NCI-H2107 treated with DMSO at 0.1 percent for 48 hours (cell line): ENCODE data around the gene GBP6.
"Not testable (repeated sequence)": the region's sequence is repeated elsewhere in the genome, so short reads cannot be mapped to it uniquely, and the experiment has no call there.

ENCODE experiments used
- DNase-seq: peaks from one replicate; lab custom pipeline; 2025; ENCODE audit not compliant: unreplicated experiment; lab: John Stamatoyannopoulos, UW

GBP6 gene

GRCh38 chr1:89363638-89364536, at the start of gene GBP6:
Gene GBP6, plus strand, starts transcription at chr1:89364059. Its CDS starts 4,493 bp downstream, at chr1:89368552.
- no peak for DNase-seq

- DNase-seq, result no peak
Observed at GRCh38 chr1:89322402-89322801, 41.5 kb upstream of the GBP6 start.

GRCh38 chr1:89331890-89332289, 32.0 kb upstream of the GBP6 start:
- no peak for DNase-seq

- DNase-seq, result no peak
Observed at GRCh38 chr1:89332461-89332860, 31.4 kb upstream of the GBP6 start.

GRCh38 chr1:89335486-89335885, 28.4 kb upstream of the GBP6 start:
- no peak for DNase-seq

GRCh38 chr1:89337903-89338302, 26.0 kb upstream of the GBP6 start:
- no peak for DNase-seq

- no peak for DNase-seq
Observed at GRCh38 chr1:89339039-89339438, 24.8 kb upstream of the GBP6 start.

GRCh38 chr1:89345479-89345878, 18.4 kb upstream of the GBP6 start:
- not testable (repeated sequence) for DNase-seq

- no peak for DNase-seq
Observed at GRCh38 chr1:89347296-89347695, 16.6 kb upstream of the GBP6 start.

- DNase-seq, result peak; percentile 21
Observed at GRCh38 chr1:89350298-89350697, 13.6 kb upstream of the GBP6 start.

GRCh38 chr1:89351597-89352311, 12.1 kb upstream of the GBP6 start:
- no peak for DNase-seq

- no peak for DNase-seq
Observed at GRCh38 chr1:89352421-89352820, 11.4 kb upstream of the GBP6 start.

- no peak for DNase-seq
Observed at GRCh38 chr1:89354205-89354604, 9.7 kb upstream of the GBP6 start.

- DNase-seq, result no peak
Observed at GRCh38 chr1:89355056-89355455, 8.8 kb upstream of the GBP6 start.

- DNase-seq, result no peak
Observed at GRCh38 chr1:89356658-89357400, 7.0 kb upstream of the GBP6 start.

- DNase-seq, result peak; percentile 83
Observed at GRCh38 chr1:89358287-89358893, 5.5 kb upstream of the GBP6 start.

GRCh38 chr1:89360716-89361115, 3.1 kb upstream of the GBP6 start:
- no peak for DNase-seq

- DNase-seq, result no peak
Observed at GRCh38 chr1:89361681-89362080, 2.2 kb upstream of the GBP6 start.

- DNase-seq, result no peak
Observed at GRCh38 chr1:89363196-89363595, 663 bp upstream of the GBP6 start.

GRCh38 chr1:89364954-89365550, 1.2 kb downstream of the GBP6 start:
- peak; percentile 22 for DNase-seq

GRCh38 chr1:89367221-89367620, 3.4 kb downstream of the GBP6 start:
- DNase-seq, result no peak
